BLaER1 treated with 17β-estradiol and CSF1 and Interleukin-3, amounts not matched to agents 10 nM and 100 nM (cell line): ENCODE measurements around the gene KCNIP1.
"Not testable (repeated sequence)": the region's sequence is repeated elsewhere in the genome, so short reads cannot be mapped to it uniquely, and the experiment has no call there.

Experiments
- H3K27ac ChIP-seq, 11 experiments: shearing (Covaris generic); formaldehyde crosslinking; 2 replicates each; pipeline ENCODE4 v1.8.1; 2022
- H3K27me3 ChIP-seq, 11 experiments: shearing (Covaris generic); formaldehyde crosslinking; 2 replicates each; pipeline ENCODE4 v1.8.1; 2022
- H3K36me3 ChIP-seq, 11 experiments: shearing (Covaris generic); formaldehyde crosslinking; 2 replicates each; pipeline ENCODE4 v1.8.1; 2022
- H3K4me1 ChIP-seq, 10 experiments: shearing (Covaris generic); formaldehyde crosslinking; 2 replicates each; pipeline ENCODE4 v1.8.1; 2022
- H3K4me2 ChIP-seq, 11 experiments: shearing (Covaris generic); formaldehyde crosslinking; 2 replicates each; pipeline ENCODE4 v1.8.1; 2022
- H3K4me3 ChIP-seq, 10 experiments: shearing (Covaris generic); formaldehyde crosslinking; 2 replicates each; pipeline ENCODE4 v1.8.1; 2022
- H3K9ac ChIP-seq, 11 experiments: shearing (Covaris generic); formaldehyde crosslinking; 2 replicates each; pipeline ENCODE4 v1.8.1; 2022
- H3K9me3 ChIP-seq, 11 experiments: shearing (Covaris generic); formaldehyde crosslinking; replicated peaks in 1 of 11; 2 replicates each; pipeline ENCODE4 v1.8.1; 2022
- H4K20me1 ChIP-seq, 11 experiments: shearing (Covaris generic); formaldehyde crosslinking; 2 replicates each; pipeline ENCODE4 v1.8.1; 2022
- Cebpa-rat ChIP-seq, 11 experiments: shearing (Covaris generic); IDR thresholded peaks; 2 replicates each; pipeline ENCODE4 v1.8.1; 2022

Gene KCNIP1

DNA sequence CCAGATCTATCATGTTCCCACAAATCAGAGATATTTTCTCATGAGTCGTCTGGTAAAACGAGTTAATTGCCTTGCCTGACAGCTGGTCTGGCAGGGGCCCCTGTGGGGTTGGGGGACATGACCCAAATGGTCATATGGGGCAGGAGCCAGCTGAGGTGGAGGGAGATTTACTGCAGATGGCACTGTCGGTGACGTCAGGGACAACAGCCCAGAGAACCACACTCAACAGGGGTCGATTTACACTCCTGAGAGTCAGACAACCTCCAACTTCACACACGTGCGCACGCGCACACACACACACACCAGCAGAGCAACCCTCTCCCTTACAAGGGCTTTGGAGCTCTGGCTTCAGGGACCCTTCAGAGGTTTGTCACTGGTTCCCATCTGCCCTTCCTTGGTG lies 256.3 kb downstream of the KCNIP1 start:
- Histone ChIP-seq H3K4me2 (no peak overlapping the region), H3K9ac (no peak overlapping the region), H3K4me1 (peaks cover 0 to 16% (median 0%) of the 10 kb centered on the region in 10 experiments; a peak in 3 of 20 replicates), H3K27me3 (no peaks in the 10 kb centered on the region), H3K9me3 (no peaks in the 10 kb centered on the region), H3K36me3 (no peaks in the 10 kb centered on the region), H3K4me3 (no peak overlapping the region), H3K27ac (no peak overlapping the region), H4K20me1 (no peaks in the 10 kb centered on the region)
- TF ChIP-seq Cebpa-rat (IDR thresholded peaks at IDR 0.05) = no peak

DNA sequence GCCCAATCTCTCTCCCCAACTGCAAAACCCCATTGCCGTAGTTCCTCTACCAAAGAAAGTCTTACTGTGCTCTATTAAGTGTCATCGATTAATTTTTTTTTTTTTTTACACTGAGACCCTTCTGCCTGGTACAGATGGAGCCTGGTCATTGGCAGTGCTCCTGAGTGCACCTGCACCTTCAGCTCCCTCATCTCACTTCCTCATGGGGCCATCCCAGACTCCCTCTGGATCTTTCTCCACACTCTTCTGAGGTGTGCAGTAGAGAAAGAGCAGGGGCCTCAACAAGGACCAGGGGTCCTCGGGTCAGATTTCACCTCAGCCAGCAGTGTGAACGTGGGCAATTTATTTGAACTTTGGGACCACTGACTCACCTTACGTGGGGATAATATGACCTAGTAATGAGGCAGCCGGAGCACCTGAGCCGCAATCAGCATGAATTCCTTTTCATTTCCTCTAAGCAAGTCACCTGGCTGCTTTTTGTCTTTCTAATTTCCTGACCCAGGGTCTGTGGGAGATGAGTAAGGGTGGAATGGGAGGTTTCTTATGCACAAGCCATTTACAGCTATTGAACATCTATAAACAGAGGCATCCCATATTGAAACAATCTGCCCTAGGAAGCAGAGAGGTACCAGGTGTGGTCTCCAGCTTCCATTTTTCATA lies 257.4 kb downstream of the KCNIP1 start:
- Histone ChIP-seq H3K27me3 (no peaks in the 10 kb centered on the region), H3K9me3 (no peaks in the 10 kb centered on the region), H4K20me1 (no peaks in the 10 kb centered on the region), H3K4me1 (peaks cover 0 to 16% (median 0%) of the 10 kb centered on the region in 10 experiments; a peak in 3 of 20 replicates), H3K4me3 (no peak overlapping the region), H3K9ac (no peak overlapping the region), H3K4me2 (no peak overlapping the region), H3K36me3 (no peaks in the 10 kb centered on the region), H3K27ac (no peak overlapping the region)
- TF ChIP-seq Cebpa-rat (IDR thresholded peaks at IDR 0.05) = no peak

DNA sequence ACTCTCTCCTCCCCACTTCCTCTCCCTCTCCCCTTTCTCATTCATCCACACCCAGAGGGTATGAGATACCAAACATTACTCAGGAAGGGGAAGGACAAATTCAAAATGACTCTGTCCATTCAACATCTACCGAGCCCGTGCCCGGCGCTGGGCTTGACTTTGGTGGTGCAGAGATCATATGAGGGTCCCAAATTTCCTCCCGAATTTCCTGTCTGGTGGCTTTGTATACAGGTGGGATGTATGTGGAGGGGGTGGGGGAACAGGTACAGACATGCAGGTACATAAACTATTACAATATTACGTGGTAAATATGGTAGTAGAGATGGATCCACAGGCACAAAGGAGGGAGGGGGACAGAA lies 257.9 kb downstream of the KCNIP1 start:
- Histone ChIP-seq H3K27me3 (no peaks in the 10 kb centered on the region), H4K20me1 (no peaks in the 10 kb centered on the region), H3K27ac (no peak overlapping the region), H3K4me1 (peaks cover 0 to 11% (median 0%) of the 10 kb centered on the region in 10 experiments; a peak in 2 of 20 replicates), H3K9me3 (no peaks in the 10 kb centered on the region), H3K4me3 (no peak overlapping the region), H3K36me3 (no peaks in the 10 kb centered on the region), H3K9ac (no peak overlapping the region), H3K4me2 (no peak overlapping the region)
- no peak for TF ChIP-seq Cebpa-rat (IDR thresholded peaks at IDR 0.05)

DNA sequence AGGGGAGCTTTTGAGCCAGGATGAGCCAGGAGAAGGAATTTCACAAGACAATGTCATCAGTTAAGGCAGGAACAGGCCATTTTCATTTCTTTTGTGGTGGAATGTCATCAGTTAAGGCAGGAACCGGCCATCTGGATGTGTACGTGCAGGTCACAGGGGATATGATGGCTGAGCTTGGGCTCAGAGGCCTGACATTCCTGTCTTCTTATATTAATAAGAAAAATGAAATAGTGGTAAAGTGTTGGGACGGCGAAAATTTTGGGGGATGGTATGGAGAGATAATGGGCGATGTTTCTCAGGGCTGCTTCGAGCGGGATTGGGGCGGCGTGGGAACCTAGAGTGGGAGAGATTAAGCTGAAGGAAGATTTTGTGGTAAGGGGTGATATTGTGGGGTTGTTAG lies 258.5 kb downstream of the KCNIP1 start:
- not testable (repeated sequence) for H3K4me3 ChIP-seq, H3K36me3 ChIP-seq, H3K9ac ChIP-seq, H3K27ac ChIP-seq, H3K9me3 ChIP-seq, H3K27me3 ChIP-seq, H3K4me2 ChIP-seq, H4K20me1 ChIP-seq, H3K4me1 ChIP-seq

DNA sequence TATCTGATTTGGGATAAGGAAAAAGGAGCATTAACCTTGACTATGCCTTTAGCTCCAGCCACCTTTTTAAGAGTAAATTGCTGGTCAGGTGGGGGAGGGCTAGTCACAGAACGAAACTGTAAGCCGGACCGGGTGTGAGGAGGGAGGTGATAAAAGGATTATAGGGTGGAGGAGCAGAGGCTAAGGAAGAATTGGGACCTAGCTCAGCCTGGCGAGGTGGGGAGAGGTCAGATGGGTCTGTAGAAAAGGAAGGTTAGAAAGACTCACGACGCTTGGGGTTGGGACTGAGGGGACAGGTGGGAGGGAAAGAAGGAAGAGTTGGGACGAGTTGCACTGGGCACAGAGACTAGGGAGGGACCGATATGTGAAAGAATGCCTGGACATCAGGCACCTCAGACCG lies 262.0 kb downstream of the KCNIP1 start:
- not testable (repeated sequence) for H3K27ac ChIP-seq, H3K4me1 ChIP-seq, H3K4me2 ChIP-seq, H3K9ac ChIP-seq, H4K20me1 ChIP-seq, H3K27me3 ChIP-seq, H3K4me3 ChIP-seq, H3K36me3 ChIP-seq, H3K9me3 ChIP-seq

DNA sequence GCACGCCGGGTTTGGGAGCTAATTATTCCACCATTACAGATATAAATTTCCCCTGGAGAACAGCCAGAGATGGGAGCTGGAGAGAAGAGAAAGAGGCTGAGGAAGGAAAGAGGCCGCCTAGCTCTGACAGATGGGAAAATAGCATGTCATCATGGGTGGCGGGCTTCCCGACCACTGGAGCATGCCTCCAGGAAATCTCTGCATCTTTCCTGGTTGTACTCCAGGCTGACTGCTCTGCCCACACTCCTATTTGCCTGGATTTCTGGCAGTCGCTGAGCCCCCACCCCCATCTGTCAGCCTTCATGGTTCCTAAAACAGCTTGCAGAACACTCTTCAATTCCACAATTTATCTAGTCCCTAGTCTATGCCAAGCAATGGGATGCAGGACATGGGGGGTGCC lies 265.4 kb downstream of the KCNIP1 start:
- no peaks in the 10 kb centered on the region for H3K27me3 ChIP-seq
- no peak overlapping the region for H3K9ac ChIP-seq
- no peaks in the 10 kb centered on the region for H3K4me1 ChIP-seq
- no peaks in the 10 kb centered on the region for H4K20me1 ChIP-seq
- H3K9me3 ChIP-seq = no peaks in the 10 kb centered on the region
- H3K36me3 ChIP-seq = no peaks in the 10 kb centered on the region
- H3K4me2 ChIP-seq = no peak overlapping the region
- no peak for TF ChIP-seq Cebpa-rat (IDR thresholded peaks at IDR 0.05)
- no peak overlapping the region for H3K27ac ChIP-seq
- H3K4me3 ChIP-seq = no peak overlapping the region

DNA sequence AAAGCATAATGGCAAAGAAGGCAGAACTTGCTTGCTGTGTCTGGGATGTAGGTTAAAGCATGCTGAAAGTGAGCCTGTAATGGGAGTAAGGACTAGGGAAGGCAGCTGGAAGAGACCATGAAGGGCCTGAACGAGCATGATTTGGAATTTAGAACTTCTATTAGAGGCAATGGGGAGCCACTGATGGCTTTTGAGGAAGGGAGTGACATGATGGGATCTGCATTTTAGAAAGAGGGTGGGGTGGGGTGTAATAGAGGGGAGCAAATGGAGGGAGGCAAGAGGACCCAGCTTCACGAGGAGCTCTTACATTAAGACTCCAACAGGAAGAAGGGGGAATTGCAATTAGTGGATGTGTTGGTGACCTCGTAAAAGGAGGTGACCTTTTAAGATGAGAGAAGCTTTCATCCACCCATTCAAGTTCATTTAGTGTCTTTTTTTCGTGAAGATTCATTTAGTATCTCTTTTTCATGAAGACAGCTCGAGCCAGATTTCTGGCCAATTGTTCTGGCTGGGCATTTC lies 266.1 kb downstream of the KCNIP1 start:
- H3K9me3 ChIP-seq = no peaks in the 10 kb centered on the region
- no peaks in the 10 kb centered on the region for H3K27me3 ChIP-seq
- no peak overlapping the region for H3K9ac ChIP-seq
- no peaks in the 10 kb centered on the region for H3K4me1 ChIP-seq
- no peaks in the 10 kb centered on the region for H4K20me1 ChIP-seq
- no peaks in the 10 kb centered on the region for H3K36me3 ChIP-seq
- H3K4me2 ChIP-seq = no peak overlapping the region
- no peak for TF ChIP-seq Cebpa-rat (IDR thresholded peaks at IDR 0.05)
- no peak overlapping the region for H3K27ac ChIP-seq
- H3K4me3 ChIP-seq = no peak overlapping the region

DNA sequence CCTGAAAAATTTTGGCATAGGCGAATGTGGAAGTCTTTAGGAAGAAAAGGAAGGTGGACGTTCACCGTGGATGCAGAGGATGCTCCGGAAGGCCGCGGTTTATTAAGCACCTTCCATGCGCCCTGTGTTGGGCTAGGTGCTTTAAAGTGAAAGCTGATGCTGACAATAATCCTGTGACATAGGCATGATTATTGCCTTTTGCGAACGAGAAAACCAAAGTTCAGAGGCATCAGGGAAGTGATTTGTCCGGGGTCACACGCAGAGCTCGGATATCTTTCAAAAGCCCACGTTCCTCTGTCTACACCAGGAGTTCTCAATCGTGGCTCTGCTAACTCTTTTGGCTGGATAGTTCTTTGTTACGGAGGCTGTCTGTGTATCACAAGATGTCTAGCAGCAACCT lies 267.7 kb downstream of the KCNIP1 start:
- H3K4me3 ChIP-seq = no peak overlapping the region
- no peaks in the 10 kb centered on the region for H3K27me3 ChIP-seq
- no peak overlapping the region for H3K9ac ChIP-seq
- no peaks in the 10 kb centered on the region for H3K4me1 ChIP-seq
- H3K27ac ChIP-seq = no peak overlapping the region
- H3K9me3 ChIP-seq = no peaks in the 10 kb centered on the region
- no peaks in the 10 kb centered on the region for H4K20me1 ChIP-seq
- no peaks in the 10 kb centered on the region for H3K36me3 ChIP-seq
- no peak overlapping the region for H3K4me2 ChIP-seq
- no peak for TF ChIP-seq Cebpa-rat (IDR thresholded peaks at IDR 0.05)

DNA sequence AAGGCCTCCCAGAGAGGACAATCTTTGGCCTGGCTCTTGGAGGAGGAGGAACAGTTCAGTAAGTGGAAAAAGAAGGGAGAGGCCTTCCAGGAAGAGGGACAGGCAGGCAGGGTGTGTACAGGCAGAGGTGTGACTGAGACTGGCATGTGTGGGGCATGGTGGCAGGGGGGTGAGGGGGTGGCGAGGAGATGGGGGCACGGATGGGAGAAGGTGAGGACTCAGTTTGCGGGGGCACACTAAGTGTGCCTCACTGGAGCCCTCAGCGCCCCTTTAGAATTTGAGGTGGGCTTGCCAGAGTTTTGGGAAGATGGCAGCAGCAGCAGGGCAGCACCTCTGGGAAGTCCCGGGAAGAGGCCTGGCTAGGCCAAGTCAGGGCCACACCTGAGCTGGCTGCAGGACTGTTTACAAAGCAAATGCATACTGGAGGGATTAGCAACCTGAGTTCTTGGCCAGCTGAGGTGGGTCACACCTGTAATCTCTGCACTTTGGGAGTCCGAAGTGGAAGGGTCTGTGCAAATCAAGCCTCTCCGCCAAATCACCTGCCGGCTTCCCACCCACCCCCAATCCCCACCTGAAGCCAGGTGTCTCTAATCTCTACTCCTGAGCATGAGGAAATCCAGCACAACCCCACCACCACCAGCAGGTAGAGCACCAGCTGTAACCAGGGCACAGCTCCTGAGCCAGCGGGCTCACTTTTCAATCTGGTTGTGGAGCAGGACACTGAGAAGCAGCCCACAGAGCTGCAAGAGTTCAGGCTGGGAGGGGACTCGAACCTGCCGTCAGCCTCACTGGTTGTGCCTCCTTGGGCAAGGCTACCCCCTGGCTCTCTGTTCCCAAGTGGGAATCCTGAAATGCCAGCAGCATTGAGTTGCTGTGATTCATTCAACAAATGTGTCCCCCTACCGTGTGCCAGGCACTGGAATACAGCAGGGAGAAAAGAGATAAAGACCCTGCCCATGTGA lies 269.5 kb downstream of the KCNIP1 start:
- Histone ChIP-seq H3K9ac (no peak overlapping the region), H4K20me1 (no peaks in the 10 kb centered on the region), H3K4me2 (no peak overlapping the region), H3K4me3 (no peak overlapping the region), H3K9me3 (no peaks in the 10 kb centered on the region), H3K27ac (no peak overlapping the region), H3K27me3 (no peaks in the 10 kb centered on the region), H3K4me1 (no peaks in the 10 kb centered on the region), H3K36me3 (no peaks in the 10 kb centered on the region)
- no peak for TF ChIP-seq Cebpa-rat (IDR thresholded peaks at IDR 0.05)

DNA sequence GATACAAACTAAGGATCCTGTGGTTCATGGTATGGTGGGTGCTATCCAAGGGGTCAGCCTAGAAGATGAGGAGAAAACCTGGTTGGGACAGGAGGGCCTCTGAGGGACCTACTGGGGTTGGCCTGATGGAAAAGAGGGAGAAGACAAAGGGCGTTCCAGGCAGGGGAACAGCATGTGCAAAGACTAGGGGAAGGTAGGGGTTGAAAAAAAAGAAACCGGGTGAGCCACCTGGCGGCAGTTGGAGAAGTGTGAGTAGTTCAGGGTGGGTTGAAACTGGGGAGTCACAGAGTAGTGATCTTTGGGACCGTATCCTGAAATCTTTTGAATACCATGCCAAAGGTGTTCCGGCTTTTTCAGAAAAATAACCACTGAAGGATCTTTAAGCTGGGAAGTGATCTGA lies 271.0 kb downstream of the KCNIP1 start:
- H3K4me2 ChIP-seq = no peak overlapping the region
- no peak for TF ChIP-seq Cebpa-rat (IDR thresholded peaks at IDR 0.05)

More for the DNA sequence above, 271.0 kb downstream of the KCNIP1 start:
- no peak overlapping the region for H3K4me3 ChIP-seq
- H3K27me3 ChIP-seq = no peaks in the 10 kb centered on the region
- H3K9me3 ChIP-seq = no peaks in the 10 kb centered on the region
- H4K20me1 ChIP-seq = no peaks in the 10 kb centered on the region
- no peaks in the 10 kb centered on the region for H3K36me3 ChIP-seq
- no peak overlapping the region for H3K27ac ChIP-seq
- H3K9ac ChIP-seq = no peak overlapping the region
- H3K4me1 ChIP-seq = no peaks in the 10 kb centered on the region
